ENCODE results near the gene RFK.

DNA sequence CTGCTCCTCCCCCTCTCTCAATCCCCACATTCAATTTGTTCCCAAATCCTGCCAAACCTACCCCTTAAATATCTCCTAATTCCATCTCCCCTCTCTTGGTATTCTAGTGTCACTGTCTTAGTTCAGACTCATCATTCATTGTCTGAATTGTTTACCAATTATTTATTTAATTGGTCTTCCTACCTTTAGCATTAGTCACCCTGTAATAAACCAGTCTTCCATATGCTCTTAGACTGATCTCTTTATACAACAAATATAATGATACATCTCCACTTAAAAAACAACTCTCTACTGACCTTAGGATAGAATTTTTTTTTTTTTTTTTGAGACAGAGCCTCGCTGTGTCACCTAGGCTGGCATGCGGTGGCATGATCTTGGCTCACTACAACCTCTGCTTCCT is 51.4 kb downstream of the RFK start:
- TF ChIP-seq, protein P1, sequence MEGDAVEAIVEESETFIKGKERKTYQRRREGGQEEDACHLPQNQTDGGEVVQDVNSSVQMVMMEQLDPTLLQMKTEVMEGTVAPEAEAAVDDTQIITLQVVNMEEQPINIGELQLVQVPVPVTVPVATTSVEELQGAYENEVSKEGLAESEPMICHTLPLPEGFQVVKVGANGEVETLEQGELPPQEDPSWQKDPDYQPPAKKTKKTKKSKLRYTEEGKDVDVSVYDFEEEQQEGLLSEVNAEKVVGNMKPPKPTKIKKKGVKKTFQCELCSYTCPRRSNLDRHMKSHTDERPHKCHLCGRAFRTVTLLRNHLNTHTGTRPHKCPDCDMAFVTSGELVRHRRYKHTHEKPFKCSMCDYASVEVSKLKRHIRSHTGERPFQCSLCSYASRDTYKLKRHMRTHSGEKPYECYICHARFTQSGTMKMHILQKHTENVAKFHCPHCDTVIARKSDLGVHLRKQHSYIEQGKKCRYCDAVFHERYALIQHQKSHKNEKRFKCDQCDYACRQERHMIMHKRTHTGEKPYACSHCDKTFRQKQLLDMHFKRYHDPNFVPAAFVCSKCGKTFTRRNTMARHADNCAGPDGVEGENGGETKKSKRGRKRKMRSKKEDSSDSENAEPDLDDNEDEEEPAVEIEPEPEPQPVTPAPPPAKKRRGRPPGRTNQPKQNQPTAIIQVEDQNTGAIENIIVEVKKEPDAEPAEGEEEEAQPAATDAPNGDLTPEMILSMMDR (IDR thresholded peaks at IDR 0.05; ENCODE audit: low read depth, low read length), result no peak
- TF ChIP-seq POLR2A (IDR thresholded peaks at IDR 0.05; ENCODE audit: extremely low read depth, insufficient read length), result no peak
